HCT116 (cell line): ENCODE results near the gene RAD51C.

Experiments
- EZH2 ChIP-seq: fragments of 200-600 bp; sonication (generic); IDR thresholded peaks from 2 replicates; pipeline ENCODE4 v1.6.1; 2017; ENCODE audit warnings: antibody characterized with exemption, mixed run types
- RAD21 ChIP-seq: IDR thresholded peaks from 2 replicates; pipeline ENCODE4 v1.6.1; 2012; ENCODE audit warnings: low read depth, mild to moderate bottlenecking
- TF ChIP-seq, protein P1 (sequence below), 3 experiments: fragments of 200-600 bp in 1 of 3; sonication (generic) in 1 of 3; IDR thresholded peaks in 2 of 3; conservative IDR thresholded peaks in 1 of 3; 2 replicates each; pipeline ENCODE4 v1.5.1; 2012 to 2017; ENCODE audit warnings: low read depth in 2 of 3, low read length in 2 of 3, antibody characterized with exemption in 1 of 3, borderline replicate concordance in 1 of 3, control low read depth in 1 of 3, mild to moderate bottlenecking in 1 of 3, mixed read lengths in 1 of 3, mixed run types in 1 of 3, moderate library complexity in 1 of 3; ENCODE audit not compliant: insufficient read depth in 1 of 3

DNA sequence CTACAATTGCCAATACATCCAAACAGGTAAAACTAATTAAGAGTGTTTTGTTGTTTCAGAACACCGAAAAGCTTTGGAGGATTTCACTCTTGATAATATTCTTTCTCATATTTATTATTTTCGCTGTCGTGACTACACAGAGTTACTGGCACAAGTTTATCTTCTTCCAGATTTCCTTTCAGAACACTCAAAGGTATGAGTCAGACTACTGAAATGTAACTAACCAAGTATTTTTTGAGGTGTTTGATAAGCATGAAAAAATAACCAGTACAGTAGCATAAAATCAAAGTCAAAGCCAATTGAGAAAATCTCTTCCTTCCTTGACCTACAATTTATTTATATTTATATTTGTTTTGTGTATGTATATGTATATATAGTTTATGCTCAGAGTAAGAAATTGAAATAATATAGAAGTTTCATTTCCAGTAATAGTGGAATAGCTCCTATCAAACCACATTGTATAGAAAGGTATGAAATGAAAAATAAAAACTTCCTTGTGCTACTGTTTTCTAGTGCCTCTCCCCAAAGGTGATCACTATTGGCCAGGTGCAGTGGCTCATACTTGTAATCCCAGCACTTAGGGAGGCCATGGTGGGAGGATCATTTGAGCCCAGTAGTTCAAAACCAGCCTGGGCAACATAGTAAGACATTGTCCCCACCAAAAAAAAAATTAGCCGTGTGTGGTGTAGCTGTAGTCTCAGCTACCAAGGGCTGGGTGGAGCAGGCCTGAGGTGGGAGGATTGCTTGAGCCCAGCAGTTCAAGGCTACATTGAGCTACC, 10.9 kb downstream of the RAD51C start:
- TF ChIP-seq RAD21 (no peak), EZH2 (no peak)
- TF ChIP-seq, protein P1, sequence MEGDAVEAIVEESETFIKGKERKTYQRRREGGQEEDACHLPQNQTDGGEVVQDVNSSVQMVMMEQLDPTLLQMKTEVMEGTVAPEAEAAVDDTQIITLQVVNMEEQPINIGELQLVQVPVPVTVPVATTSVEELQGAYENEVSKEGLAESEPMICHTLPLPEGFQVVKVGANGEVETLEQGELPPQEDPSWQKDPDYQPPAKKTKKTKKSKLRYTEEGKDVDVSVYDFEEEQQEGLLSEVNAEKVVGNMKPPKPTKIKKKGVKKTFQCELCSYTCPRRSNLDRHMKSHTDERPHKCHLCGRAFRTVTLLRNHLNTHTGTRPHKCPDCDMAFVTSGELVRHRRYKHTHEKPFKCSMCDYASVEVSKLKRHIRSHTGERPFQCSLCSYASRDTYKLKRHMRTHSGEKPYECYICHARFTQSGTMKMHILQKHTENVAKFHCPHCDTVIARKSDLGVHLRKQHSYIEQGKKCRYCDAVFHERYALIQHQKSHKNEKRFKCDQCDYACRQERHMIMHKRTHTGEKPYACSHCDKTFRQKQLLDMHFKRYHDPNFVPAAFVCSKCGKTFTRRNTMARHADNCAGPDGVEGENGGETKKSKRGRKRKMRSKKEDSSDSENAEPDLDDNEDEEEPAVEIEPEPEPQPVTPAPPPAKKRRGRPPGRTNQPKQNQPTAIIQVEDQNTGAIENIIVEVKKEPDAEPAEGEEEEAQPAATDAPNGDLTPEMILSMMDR (IDR thresholded peaks at IDR 0.05 in 2 of 3, conservative IDR thresholded peaks at IDR 0.05 in 1 of 3; ENCODE audit: borderline replicate concordance in 1 of 3, insufficient read depth in 1 of 3, low read depth in 2 of 3, low read length in 2 of 3): no peak
